ENCODE data around the gene TTN. TPM values are rescaled to one million over a fixed set of nuclear protein-coding genes. Genes with fewer than 3 reads are reported as not detected.

Gene TTN
- total and polyA plus RNA-seq, 2 experiments from 2014 or later, result 12.5 to 15.7 TPM

DNA sequence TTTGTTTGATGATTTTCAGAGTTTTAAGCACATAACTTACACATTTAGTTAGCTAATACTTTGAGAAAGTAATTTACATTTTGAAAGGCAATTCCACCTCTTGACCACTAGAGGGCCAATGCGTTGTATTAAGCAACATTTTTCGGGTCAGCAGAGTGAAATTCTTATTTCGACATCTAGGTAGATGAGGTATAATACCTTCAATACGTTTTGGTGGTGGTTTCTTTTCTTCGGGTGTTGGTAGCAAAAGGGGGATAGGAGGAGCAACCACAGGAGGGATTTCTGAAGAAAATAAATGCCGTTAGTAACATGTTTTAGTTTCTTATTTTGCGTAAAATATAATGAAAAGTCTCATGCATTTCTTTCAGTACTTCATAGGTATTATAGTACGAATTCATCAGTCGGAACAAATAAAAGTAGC is 106.3 kb downstream of the TTN start:
- no peak overlapping the region for H3K4me3 Mint-ChIP-seq
- H3K27me3 Mint-ChIP-seq (ENCODE audit: insufficient read depth, low read depth, poor library complexity), result no peaks in the 10 kb centered on the region
- Histone ChIP-seq H3K36me3 (ENCODE audit: insufficient read depth) (no peaks in the 10 kb centered on the region), H3K4me2 (no peak overlapping the region), H3K79me2 (replicated peaks; ENCODE audit: insufficient read depth) (no peaks in the 10 kb centered on the region), H3K9me2 (ENCODE audit: insufficient read depth) (no peaks in the 10 kb centered on the region), H2AFZ (no peak overlapping the region), H3K27me3 (ENCODE audit: insufficient read depth) (no peaks in the 10 kb centered on the region), H4K20me1 (replicated peaks; ENCODE audit: insufficient read depth) (no peaks in the 10 kb centered on the region), H3K4me3 (no peak overlapping the region), H3K4me1 (ENCODE audit: insufficient read depth) (no peaks in the 10 kb centered on the region), H3K27ac (ENCODE audit: low read depth) (no peak overlapping the region), H3F3A (replicated peaks; ENCODE audit: low read depth) (no peaks in the 10 kb centered on the region)
- H3K27ac Mint-ChIP-seq, result no peak overlapping the region
- no peaks in the 10 kb centered on the region for H3K9me3 Mint-ChIP-seq
- no peak for TF ChIP-seq CREB1 (CRISPR knock-in tag; IDR thresholded peaks at IDR 0.05; ENCODE audit: low read depth)
- TF ChIP-seq, protein P1, sequence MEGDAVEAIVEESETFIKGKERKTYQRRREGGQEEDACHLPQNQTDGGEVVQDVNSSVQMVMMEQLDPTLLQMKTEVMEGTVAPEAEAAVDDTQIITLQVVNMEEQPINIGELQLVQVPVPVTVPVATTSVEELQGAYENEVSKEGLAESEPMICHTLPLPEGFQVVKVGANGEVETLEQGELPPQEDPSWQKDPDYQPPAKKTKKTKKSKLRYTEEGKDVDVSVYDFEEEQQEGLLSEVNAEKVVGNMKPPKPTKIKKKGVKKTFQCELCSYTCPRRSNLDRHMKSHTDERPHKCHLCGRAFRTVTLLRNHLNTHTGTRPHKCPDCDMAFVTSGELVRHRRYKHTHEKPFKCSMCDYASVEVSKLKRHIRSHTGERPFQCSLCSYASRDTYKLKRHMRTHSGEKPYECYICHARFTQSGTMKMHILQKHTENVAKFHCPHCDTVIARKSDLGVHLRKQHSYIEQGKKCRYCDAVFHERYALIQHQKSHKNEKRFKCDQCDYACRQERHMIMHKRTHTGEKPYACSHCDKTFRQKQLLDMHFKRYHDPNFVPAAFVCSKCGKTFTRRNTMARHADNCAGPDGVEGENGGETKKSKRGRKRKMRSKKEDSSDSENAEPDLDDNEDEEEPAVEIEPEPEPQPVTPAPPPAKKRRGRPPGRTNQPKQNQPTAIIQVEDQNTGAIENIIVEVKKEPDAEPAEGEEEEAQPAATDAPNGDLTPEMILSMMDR (conservative IDR thresholded peaks at IDR 0.05; ENCODE audit: low read depth in 2 of 2), result peak; percentile 70 to 96
- ATAC-seq (no peak), DNase-seq (ENCODE audit: low spot score) (peak; percentile 77)
- H3K36me3 Mint-ChIP-seq (ENCODE audit: low read depth), result peaks cover 2% of the 10 kb centered on the region; the same call in 1 of the 3 replicates
- H3K4me1 Mint-ChIP-seq, result no peaks in the 10 kb centered on the region

DNA sequence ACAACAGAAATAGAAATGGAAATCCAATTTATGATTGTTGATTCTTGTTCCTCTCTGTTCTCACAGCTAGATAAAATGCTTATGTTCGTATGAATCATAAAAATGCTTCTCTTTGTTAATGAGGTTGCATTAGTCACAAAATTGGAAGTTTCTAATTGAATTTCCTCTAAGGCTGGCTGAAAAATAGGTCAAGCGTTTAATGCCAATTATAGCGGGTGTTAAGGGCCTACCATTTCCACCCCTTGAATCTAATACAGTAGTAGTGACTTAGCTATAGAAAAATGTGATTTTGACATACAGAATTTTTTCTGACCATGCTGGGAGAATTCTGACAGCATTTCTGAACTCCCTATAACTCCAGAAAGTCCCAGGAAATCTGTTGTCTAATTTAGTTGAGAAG is 107.1 kb downstream of the TTN start:
- Mint-ChIP-seq H3K27ac (no peak overlapping the region), H3K4me1 (no peaks in the 10 kb centered on the region), H3K36me3 (ENCODE audit: low read depth) (peaks cover 2% of the 10 kb centered on the region; the same call in 1 of the 3 replicates), H3K9me3 (no peaks in the 10 kb centered on the region), H3K4me3 (no peak overlapping the region), H3K27me3 (ENCODE audit: insufficient read depth, low read depth, poor library complexity) (no peaks in the 10 kb centered on the region)
- Histone ChIP-seq H3K4me1 (ENCODE audit: insufficient read depth) (no peaks in the 10 kb centered on the region), H3K36me3 (ENCODE audit: insufficient read depth) (no peaks in the 10 kb centered on the region), H3K9me2 (ENCODE audit: insufficient read depth) (no peaks in the 10 kb centered on the region), H3F3A (replicated peaks; ENCODE audit: low read depth) (no peaks in the 10 kb centered on the region), H2AFZ (no peak overlapping the region), H3K4me3 (no peak overlapping the region), H3K79me2 (replicated peaks; ENCODE audit: insufficient read depth) (no peaks in the 10 kb centered on the region), H3K27ac (ENCODE audit: low read depth) (no peak overlapping the region), H3K4me2 (no peak overlapping the region), H3K27me3 (ENCODE audit: insufficient read depth) (no peaks in the 10 kb centered on the region), H4K20me1 (replicated peaks; ENCODE audit: insufficient read depth) (no peaks in the 10 kb centered on the region)
- ATAC-seq (no peak), DNase-seq (ENCODE audit: low spot score) (no peak)
- TF ChIP-seq CREB1 (CRISPR knock-in tag; IDR thresholded peaks at IDR 0.05; ENCODE audit: low read depth), result no peak

DNA sequence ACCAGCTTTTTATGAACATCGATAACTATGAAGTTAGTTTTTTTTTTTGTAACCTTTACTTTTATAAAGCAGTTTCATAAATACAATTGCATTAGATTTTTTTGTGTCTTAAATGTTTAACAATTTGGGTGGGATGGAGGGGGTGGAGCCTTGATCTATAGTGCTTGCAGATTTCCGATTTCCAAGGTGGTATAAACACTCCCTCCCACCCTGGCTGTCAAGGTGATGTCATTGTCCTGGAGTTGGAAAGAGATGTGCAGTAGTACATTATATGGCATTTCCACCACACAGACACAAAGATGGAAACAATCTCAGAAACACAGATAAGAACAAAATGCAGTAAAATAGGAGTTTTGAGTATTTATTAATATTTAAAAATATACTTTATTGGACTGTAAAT is 114.4 kb downstream of the TTN start:
- no peaks in the 10 kb centered on the region for H3K27me3 ChIP-seq (ENCODE audit: insufficient read depth)
- TF ChIP-seq STAT1 (IDR thresholded peaks at IDR 0.05; ENCODE audit: unreplicated experiment) (no peak), EZH2 (IDR thresholded peaks at IDR 0.05; ENCODE audit: low read depth, unreplicated experiment) (no peak)
- TF ChIP-seq, protein P2, sequence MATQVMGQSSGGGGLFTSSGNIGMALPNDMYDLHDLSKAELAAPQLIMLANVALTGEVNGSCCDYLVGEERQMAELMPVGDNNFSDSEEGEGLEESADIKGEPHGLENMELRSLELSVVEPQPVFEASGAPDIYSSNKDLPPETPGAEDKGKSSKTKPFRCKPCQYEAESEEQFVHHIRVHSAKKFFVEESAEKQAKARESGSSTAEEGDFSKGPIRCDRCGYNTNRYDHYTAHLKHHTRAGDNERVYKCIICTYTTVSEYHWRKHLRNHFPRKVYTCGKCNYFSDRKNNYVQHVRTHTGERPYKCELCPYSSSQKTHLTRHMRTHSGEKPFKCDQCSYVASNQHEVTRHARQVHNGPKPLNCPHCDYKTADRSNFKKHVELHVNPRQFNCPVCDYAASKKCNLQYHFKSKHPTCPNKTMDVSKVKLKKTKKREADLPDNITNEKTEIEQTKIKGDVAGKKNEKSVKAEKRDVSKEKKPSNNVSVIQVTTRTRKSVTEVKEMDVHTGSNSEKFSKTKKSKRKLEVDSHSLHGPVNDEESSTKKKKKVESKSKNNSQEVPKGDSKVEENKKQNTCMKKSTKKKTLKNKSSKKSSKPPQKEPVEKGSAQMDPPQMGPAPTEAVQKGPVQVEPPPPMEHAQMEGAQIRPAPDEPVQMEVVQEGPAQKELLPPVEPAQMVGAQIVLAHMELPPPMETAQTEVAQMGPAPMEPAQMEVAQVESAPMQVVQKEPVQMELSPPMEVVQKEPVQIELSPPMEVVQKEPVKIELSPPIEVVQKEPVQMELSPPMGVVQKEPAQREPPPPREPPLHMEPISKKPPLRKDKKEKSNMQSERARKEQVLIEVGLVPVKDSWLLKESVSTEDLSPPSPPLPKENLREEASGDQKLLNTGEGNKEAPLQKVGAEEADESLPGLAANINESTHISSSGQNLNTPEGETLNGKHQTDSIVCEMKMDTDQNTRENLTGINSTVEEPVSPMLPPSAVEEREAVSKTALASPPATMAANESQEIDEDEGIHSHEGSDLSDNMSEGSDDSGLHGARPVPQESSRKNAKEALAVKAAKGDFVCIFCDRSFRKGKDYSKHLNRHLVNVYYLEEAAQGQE (IDR thresholded peaks at IDR 0.05; ENCODE audit: unreplicated experiment), result no peak
- no peaks in the 10 kb centered on the region for H3K4me1 ChIP-seq (ENCODE audit: insufficient read depth)
- no peak for ATAC-seq
- H3K4me1 Mint-ChIP-seq, result no peaks in the 10 kb centered on the region; the same call in 2 of the 3 replicates
- no peak overlapping the region for H3K27ac ChIP-seq (ENCODE audit: low read depth)
- H3K36me3 ChIP-seq (ENCODE audit: insufficient read depth), result peaks cover 2% of the 10 kb centered on the region; the same call in 1 of the 2 replicates
- H4K20me1 ChIP-seq (replicated peaks; ENCODE audit: insufficient read depth), result no peaks in the 10 kb centered on the region
- H3K4me2 ChIP-seq, result no peak overlapping the region
- DNase-seq (ENCODE audit: low spot score), result no peak
- no peaks in the 10 kb centered on the region for H3K9me2 ChIP-seq (ENCODE audit: insufficient read depth)
- no peaks in the 10 kb centered on the region for H3K9me3 Mint-ChIP-seq
- H3K36me3 Mint-ChIP-seq (ENCODE audit: low read depth), result no peaks in the 10 kb centered on the region
- no peak overlapping the region for H3K4me3 Mint-ChIP-seq
- H3K79me2 ChIP-seq (replicated peaks; ENCODE audit: insufficient read depth), result no peaks in the 10 kb centered on the region
- no peak overlapping the region for H2AFZ ChIP-seq
- no peaks in the 10 kb centered on the region for H3K27me3 Mint-ChIP-seq (ENCODE audit: insufficient read depth, low read depth, poor library complexity)
- H3K4me3 ChIP-seq, result no peak overlapping the region
- H3F3A ChIP-seq (replicated peaks; ENCODE audit: low read depth), result no peaks in the 10 kb centered on the region
- no peak overlapping the region for H3K27ac Mint-ChIP-seq
